AG08396 (cell line): ENCODE measurements around the gene TXNRD2.

Experiments
- DNase-seq: peaks from one replicate; pipeline ENCODE4 v3.0.0; 2012; ENCODE audit warnings: low spot score, mixed read lengths

TXNRD2 gene

DNA sequence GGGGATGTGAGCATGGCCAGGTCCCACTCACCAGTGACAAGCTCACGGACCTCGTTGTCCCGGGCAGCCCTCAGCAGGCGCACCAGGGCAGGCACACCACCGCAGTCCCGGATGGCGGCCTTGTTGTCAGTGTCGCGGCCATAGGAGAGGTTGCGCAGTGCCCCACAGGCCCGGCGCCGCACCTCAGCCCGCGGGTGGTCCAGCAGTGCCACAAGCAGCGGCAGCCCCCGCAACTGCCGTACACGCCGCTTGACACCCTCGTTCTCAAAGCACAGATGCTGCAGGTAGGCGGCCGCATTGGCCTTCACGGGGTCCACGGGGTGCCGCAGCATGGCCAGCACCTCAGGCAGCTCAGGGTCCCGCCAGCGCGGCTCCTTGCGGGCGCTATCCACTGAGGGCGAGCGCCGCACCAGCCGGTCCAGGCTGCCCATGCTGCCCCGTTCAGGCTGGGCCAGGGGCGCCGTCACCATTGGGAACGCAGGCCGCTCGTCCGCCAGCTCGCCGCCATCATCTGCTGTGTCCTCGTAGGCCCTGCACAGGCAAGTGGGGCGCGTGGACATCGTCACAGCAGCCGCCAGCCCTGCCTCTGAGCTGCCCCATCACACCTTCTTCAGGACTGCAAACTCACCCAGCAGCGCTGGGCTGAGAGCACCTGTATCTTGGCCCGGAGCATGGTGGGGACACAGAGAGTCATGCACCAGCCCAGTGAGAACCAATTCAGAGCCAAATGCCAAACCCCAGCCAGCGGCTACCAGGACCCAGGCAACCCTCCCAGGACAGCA is 38.3 kb upstream of the TXNRD2 start:
- DNase-seq, result no peak

DNA sequence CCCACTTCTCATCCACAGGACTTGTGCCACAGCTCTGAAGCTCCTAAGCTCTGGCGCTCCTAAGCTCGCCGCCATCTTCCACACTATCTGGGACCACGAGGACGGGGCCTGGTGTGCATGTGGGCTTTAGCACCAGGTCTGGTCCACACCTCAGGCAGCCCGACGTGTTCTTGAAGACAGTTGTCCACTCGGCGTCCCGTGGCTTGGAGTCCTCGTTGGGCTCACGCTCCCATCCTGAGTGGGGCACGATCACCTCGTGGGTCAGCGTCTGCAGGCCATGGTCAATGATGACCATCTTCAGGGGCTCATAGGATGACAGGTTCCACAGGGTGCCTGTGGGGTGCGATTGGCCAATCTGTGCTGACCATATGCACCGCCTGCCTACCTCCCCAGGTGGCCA is 37.1 kb upstream of the TXNRD2 start:
- no peak for DNase-seq

DNA sequence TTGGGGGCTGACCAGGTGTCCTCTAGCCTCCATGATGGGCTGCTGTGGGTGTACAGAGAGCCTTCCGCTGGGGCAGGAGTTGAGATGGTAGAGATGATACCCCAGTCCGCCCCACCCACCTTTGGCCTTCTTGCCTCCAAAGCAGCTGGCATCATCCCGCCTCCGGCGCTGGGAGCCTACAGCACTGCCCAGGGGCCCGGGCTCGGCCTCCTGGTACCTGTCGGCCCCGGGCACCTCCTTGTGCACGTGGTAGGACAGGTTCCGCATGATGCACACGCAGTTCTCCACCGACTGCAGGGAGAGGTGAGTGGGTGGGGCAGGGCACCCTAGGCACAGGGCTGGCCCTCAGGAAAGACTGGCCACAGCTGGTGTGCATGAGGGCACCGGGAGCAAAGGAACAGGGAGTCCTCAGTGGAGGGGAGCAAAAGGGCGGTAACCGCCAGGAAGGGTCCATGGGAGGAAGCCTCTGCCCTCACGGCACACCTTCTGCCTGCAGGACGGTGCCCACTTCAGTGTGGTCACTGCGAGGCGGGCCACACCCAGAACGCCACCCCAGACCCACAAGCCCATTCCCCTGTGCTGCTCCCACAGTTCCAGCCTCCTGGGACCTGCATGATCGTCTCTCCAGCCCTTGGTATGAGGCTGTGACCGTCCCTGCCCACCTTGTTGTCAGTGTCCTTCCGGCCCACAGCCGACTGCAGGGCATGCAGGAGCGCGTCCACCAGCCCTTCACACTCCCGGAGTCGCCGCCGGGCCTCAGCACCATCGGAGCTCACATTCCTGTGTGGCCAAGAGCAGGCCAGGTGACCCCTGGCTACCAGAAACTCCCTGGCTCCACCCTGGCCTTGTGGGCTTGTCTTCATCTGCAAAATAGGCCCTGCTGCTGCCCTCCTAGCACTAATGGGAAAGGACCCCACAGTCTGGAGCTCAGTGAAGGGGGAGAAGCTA is 36.0 kb upstream of the TXNRD2 start:
- DNase-seq, result no peak

DNA sequence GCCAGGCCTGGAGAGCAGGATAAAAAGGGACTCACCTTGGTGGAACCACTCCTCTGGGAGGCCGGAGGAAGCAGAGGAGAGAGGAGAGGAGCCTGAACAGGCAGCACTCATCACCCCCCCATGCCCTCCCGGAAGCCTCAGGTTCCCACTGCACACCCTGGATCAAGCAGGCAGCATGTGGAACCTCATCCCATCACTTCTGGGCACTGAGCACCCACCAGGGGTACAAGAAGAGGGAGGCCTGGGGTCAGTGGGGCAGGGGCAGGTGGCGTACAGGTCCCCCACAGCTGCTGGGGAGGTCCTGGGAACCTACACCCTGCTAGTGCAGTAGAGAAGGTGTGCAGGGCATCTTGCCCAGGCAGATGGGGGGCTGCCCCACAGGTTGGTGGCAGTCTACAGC is 35.1 kb upstream of the TXNRD2 start:
- DNase-seq, result no peak

DNA sequence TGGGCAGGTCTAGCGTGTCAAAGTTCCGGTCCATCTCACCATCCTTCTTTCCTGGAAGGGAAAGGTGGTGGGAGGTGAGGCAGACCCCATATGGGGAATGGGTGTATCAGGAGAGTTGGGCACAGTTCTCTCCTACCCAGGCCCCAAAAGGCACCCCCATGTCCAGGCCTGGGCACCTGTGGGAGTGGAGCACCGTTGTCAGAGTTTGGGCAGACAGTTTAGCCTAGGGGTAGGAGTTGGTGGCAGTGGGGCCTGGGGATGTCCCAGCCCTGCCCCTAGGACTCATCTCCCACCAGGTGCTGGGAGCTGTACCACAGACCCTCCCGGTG is 34.1 kb upstream of the TXNRD2 start:
- DNase-seq, result no peak

DNA sequence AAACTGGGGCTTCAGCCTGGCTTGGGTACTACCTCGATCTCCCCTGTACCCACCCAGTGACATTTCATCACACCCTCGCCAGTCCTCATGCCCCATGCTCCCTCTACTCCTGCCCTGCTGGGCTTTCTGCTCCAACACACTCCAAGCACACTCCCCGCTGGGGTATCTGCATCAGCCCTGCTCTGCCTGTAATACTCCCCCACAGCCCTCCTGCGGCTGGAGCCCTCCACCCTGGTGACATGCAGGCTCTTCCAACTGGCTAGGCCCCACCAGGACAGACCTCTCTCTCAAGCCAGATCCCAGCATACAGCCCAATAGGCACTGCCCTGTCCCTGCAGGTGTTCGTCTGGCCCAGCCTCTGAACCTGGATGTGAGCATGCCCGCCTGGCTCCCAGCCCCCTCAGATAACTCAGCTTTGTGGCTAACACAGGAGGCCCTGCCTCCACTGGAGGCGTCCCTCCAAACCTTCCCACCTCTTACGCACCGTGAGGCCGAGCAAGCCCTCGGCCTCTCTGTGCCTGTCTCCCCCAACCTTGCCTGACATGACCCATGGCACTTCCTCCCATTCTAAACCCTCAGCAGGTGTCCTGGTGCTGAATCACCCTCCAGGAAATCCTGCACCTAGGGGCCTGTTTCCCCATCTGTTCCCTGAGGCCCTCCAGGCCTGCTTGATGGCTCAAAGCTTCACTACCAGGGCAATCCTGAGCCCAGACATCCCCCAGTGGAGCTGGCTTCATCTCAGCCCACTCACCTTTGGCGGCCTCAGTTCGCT is 33.5 kb upstream of the TXNRD2 start:
- DNase-seq, result no peak

DNA sequence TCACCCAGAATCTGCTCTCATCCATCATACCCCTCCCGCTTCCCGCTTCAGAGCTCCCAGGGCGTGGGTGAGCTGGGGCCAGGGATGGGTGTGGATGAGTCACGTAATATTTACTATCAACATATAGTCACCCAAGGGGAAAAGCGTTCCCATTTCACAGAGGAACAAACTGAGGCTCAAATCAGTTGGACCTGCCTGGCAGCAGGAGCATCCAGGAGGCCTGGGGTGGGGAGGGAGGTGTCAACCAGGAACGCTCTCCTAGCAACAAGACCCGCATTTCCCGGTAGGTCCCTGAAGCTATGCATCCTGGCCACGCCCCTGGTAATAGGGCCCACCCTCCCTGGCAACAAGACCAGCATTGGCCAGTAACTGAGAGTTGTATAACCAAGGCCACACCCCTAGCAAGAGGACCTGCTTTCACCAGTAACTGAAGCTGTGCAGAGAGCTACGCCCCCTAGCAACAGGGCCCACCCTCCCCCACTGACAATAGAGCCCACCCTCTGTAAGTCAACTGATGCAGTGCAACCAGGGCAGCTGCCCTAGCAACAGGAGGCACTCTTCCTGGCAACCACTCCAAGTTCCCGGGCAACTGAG is 32.7 kb upstream of the TXNRD2 start:
- DNase-seq, result peak; percentile 80

DNA sequence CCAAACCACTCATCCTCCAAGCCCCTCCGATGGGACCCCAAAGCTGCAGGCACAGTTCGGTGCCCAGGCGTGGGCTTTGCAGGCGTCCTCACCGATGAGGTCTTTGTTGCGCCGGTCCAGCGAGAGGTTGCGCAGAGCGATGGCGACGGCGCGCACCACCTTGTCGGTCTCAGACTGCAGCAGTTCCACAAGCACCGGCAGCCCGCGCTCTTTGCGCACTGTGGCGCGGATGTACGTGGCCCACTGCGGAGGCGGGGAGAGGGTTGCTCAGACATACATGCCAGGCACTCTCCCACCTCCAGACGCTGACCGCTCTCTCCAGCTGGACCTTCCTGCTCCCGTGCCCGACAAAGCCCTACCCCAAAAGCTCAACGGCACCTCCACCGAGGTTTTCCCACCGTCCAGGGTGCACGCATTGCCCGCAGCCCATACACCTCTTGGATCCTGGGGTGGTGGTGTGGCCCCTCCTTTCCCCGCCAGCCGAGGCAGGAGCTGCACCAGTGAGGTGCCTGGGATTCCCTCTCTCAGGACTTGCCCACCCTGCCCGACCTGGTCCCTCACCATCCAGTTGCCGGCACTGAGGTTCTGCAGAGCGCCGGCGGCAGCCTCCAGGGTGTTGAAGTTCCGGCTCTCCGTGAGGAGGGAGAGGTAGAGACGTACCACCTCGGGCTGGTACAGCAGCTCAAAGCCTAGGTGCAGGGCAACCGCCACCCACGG is 32.1 kb upstream of the TXNRD2 start:
- DNase-seq, result no peak

DNA sequence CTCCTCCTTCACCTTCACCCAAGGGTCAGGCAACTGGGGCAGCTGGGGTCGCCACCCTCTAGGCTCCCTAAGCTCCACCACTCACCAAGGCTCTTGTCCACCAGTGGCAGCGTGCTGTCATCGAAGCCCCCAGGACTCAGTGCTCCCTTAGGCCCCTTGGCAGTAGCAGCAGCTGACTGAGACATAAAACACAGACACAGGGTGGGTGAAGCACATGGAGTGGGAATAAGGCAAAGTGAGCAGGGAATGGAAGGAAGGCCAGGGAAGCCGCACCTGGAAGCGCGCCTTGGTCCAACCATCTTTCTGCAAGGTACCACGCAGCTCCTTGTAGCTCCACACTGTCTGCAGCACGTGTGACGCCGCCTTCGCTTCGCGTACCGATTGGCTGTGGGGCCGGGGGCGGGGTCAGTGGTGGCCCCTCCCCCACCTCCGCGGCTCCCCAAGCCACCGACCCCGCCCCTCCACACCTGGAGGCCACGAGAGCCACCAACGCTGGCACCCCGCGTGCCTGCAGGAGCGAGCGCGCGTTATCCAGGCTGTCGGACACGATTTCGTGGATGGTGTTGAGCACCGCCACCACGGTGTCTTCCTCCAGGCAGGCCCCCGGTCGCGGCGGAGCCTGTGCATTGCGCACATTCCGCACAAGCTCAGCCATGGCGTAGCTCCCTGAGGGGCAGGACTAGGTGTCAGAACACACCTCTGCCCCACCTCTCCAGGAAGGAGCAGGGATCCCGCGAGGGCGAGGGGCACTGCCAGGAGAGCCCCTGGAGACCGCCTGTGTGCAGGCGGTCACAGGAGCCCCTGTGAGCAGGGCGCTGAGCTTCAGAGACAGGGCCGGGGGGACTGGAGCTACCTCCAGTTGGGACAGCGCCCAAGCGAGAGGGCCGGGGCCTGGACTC is 31.3 kb upstream of the TXNRD2 start:
- no peak for DNase-seq

DNA sequence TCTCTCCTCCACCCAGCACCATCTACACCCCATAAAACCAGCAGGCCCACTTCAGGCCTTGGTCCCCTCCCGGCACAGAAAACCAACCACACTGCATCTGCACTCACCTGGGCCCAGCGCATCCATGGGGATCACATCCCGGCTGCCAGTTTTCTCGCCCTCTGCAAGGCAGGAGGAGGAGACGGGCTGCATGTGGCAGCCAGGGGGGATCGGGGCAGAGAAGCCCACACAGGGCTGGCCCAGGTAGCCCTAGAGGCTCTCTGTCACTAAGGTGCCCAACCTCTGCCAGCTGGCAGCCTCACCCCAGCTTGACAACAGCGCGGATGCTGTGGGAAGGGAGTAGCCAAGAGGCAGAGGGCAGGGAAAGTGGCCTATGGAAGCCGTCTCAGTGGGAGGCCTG is 30.6 kb upstream of the TXNRD2 start:
- DNase-seq, result no peak

DNA sequence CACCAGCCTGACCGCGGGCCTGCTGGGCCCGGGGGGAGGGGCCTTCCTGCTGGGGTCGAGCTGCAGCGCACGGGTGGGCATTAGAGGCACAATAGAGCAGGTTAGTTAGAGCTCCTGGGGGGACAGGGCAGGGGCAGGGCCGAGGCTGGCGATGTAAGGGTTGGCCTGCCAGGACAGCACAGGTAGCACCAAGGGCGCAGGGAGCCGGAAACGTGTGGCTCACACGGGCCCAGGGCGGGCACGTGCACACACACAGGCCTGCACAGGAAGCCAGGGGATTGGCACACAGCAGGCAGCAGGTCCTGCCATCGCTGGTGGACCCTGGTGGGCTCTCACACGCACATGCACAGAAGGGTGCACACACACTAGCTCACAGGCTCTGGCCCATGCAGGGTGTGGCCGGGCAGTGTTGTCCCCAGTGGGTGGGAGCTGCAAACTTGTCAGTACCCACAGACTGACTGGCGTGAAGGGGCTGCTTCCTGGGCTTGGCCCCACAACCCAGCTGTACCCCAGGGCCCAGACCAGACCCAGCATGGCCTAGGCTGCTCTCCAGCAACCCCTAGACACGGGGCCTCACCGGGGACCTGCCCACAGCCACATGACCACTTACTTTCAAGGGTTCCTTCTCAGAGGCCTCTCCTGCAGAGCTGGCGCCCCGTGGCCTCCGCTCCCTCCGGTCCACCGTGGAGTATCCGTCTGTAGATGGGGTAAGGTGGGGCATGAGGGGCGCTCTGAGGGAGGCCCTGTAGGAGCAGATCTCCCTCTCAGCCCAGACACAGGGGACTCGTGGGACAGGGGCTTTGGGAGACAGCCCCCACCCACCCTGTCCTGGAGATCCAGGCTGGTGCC is 29.9 kb upstream of the TXNRD2 start:
- no peak for DNase-seq

DNA sequence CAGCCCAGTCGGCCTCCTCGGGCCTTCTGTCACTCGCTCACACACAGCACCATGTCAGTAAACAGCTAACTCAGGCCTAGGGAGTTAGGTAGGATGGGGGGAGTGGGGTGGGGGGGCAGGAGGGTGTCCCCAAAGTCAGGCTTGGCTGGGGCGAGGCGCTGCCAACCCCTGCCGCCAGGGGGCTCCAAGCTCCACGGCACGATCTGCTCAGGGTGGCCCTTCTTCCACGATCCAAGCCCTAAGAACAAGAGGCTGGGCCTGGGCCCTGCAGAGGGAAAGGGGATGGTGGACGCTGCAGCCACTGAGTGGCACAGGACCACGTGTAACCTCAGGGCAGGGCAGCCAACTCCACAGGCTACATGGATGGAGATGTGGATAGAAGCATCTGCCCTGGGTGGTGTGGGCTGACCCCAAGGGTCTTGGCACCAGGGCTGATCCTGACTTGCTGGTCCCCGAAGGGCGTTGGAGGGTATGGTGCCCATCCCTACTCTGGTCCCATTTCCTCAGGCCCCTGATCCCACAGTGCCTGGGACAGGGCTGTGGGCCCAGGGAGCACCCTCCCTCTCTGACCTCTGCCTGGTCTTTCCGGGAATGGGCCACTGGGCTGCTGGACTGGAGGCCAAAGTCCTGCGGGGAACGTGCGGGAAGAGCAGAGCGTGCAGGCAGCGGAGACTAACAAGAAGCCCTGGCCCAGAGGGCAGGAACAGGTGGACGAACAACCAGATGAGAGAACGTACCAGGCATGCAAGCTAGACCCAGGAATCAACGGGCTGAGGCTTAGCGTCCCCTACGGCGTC is 29.1 kb upstream of the TXNRD2 start:
- peak; percentile 88 for DNase-seq

DNA sequence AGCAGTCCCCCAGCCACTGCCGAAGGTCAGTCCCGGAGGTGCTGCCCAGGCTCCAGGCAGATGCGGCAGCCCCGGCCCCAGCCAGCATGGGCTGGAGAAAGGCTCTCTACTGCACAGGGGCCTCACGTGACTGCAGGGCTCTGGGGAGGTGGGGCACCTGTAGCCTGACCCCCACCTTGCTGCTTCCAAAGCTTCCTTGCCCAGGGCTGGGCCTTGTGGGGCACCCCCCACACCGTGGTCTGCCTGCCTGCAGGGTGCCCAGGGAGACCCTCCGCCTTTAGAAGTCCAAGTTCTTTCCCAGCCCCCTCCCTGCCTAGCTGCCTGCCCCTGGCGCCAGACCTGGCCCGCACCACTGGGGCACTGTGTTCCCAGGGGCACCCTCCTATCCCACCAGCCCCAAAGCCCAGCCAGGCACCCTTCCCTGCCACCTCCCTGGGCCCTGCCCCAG is 28.4 kb upstream of the TXNRD2 start:
- no peak for DNase-seq

DNA sequence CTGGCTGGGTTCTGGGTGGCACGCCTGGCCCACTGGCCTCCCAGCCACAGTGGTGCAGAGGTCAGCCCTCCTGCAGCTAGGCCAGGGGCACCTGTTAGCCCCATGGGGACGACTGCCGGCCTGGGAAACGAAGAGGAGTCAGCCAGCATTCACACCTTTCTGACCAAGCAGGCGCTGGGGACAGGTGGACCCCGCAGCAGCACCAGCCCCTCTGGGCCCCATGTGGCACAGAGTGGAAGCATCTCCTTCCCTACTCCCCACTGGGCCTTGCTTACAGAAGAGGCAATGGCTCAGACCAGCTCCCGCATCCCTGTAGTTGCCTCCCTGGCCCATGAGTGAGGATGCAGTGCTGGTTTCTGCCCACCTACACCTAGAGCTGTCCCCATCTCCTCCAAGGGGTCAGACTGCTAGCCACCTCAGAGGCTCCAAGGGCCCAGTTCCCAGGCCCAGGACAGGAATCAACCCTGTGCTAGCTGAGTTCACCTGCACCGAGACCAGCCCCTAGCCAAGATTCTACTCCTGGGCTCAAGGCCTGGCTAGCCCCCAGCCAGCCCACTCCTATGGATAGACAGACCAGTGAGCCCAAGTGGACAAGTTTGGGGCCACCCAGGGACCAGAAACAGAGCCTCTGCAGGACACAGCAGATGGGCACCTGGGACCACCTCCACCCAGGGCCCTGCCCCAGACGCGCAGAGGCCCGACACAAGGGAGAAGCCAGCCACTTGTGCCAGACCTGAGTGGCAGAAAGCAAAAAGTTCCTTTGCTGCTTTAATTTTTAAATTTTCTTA is 27.7 kb upstream of the TXNRD2 start:
- no peak for DNase-seq

DNA sequence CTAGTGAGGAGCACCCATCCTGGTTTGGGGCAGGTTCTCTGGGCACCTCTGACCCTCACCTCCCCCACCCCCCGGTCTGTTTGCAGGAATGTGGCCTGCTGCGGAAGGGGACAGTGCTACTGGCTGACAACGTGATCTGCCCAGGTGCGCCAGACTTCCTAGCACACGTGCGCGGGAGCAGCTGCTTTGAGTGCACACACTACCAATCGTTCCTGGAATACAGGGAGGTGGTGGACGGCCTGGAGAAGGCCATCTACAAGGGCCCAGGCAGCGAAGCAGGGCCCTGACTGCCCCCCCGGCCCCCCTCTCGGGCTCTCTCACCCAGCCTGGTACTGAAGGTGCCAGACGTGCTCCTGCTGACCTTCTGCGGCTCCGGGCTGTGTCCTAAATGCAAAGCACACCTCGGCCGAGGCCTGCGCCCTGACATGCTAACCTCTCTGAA is 26.9 kb upstream of the TXNRD2 start:
- DNase-seq, result no peak

DNA sequence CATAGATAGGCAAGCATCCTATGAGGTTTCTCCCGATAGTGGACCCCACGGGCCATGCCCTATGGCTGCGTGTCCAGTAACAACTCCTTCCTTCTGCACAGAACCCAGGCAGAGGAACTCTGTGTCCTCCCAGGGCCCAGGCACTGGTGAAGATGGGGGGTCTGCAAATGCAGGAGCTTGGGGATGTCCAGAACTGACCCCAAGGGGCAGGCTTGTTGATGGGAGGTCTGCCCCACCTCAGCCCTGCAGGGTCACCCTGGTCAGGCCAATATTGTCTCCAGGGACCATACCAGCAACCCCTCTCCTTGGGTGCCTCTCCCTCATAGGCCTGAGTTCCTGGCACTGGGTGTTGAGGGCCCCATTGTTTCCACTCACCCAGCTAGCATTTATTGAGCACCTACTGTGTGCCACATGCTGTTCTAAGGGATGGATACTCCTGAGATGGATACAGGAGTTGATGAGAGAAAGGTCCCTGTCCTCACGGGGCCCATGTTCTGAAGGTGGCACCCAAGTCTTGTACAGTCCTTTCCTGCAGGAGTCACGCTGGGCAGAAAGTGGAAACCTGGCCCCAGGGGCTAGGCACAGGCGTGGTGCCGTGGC is 26.3 kb upstream of the TXNRD2 start:
- no peak for DNase-seq
